GM21529 (cell line): ENCODE measurements around the gene KRTAP12-3.

Source experiments
- ATAC-seq: cut with Tn5 transposase; IDR thresholded peaks from one replicate; pipeline ENCODE4 v1.9.1; 2021; ENCODE audit not compliant: unreplicated experiment

The KRTAP12-3 gene

DNA sequence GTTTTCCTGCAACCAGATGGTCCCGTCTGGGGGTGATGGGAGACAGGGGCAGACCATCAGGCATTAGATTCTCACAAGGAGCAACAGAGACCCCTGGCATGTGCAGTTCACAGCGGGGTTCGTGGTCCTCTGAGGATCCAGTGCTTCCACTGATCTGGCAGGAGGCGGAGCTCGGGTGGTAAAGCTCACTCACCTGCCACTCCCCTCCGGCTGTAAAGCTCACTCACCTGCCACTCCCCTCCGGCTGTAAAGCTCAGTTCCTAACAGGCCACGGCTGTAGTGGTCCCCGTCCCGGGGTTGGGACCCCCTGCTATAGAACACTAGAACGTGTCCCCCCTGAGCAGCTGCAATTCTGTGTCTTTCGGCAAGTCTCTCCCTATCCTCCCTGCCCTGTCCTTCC, 43.8 kb downstream of the KRTAP12-3 start:
- no peak for ATAC-seq

- ATAC-seq: no peak
Measured at GRCh38 chr21:44702111-44702972, 44.6 kb downstream of the KRTAP12-3 start.

DNA sequence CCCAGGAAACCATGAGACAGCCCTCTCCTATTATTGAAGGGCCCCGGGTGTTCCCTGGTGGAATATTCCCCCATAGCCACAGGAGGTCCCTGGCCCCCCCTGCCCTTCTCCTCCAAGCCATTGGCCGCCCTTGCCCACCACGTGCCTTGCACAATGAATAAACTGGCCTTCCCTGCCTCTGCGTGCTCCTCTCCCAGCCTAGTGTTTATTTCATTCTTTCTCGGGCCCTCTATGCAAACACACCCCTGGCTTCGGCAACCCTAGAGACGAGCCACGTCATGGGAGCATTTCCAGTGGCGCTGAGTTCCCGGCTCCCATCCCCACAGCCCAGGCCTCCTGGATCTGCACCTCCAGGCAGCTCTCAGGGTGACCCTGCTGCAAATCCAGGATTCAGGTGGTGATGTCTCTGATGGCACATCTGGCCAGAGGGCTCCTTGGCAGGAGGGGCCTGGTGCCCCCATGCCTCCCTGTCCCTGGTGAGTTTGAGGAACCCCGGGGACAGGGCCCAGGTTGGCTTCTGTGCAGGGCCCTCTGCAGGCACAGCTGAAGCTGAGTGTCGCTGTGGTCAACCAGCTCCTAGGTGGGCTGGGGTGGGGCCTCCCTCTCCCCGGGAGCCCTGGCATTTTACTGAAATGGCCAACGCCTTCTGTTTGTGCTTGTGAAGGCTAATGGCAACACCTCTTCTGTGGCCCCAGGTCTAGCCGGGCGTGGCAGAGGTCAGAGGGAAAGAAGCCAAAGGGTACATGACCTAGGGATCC, 45.4 kb downstream of the KRTAP12-3 start:
- ATAC-seq: no peak

DNA sequence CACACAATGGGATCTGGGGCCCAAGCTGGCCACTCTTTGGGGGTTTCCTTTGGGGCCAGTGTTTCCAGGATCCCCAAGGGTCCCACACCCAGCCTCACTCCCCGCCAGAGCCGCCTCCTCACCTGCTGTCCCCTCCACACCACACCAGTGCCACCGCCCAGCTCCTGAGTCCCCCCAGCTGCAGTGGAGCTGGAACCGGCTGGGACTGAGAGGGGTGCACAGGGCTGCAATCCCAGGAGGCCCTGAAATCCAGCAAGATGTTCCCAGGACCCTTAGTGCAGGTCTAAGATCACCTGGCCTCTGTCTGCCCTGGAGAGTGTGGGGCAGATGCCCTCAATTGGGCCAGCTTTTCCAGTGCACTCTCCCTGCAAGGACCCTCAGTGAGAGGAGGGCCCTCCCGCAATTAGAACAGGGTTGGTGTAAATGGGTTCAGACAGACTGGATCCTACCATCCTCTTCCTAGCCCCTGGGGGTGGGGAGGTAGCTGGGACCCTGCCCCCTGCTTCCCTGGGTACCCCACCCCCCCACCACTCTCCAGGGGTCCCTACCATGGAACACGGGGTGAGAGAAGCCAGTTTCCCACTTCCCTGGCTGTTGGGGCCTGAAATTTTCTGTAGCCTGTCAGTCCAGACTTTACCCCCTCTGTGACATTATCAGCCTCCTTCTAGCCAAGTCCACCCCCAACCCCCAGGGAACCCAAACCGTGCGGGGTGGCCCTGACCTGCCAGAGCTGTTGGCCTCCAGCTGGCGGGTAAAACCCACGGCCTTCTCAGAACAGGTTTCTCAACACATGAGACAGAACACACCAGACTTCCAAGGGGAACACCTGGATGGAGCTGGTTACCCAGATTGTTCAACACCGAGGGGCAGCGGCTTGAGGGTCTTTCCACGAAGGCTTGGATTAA, 46.3 kb downstream of the KRTAP12-3 start:
- ATAC-seq: no peak

GRCh38 chr21:44704636-44705001, 46.9 kb downstream of the KRTAP12-3 start:
- ATAC-seq: no peak

- no peak for ATAC-seq
Measured at GRCh38 chr21:44706026-44706705, 48.4 kb downstream of the KRTAP12-3 start.

- ATAC-seq: no peak
Measured at GRCh38 chr21:44706706-44707581, 49.2 kb downstream of the KRTAP12-3 start.
